Measurements from ENCODE around the gene LPIN1.
"Not testable (repeated sequence)": the region's sequence is repeated elsewhere in the genome, so short reads cannot be mapped to it uniquely, and the experiment has no call there.

LPIN1 gene

GRCh38 chr2:11787991-11788390, 41.6 kb downstream of the LPIN1 start:
- DNase-seq: no peak

- DNase-seq: no peak
These were observed 42.2 kb downstream of the LPIN1 start for GRCh38 chr2:11788461-11789124.

GRCh38 chr2:11789243-11789642, 42.8 kb downstream of the LPIN1 start:
- no peak for DNase-seq

- DNase-seq: no peak
These were observed 43.8 kb downstream of the LPIN1 start for GRCh38 chr2:11790228-11790627.

- DNase-seq: no peak
These were observed 49.2 kb downstream of the LPIN1 start for GRCh38 chr2:11795590-11795989.

GRCh38 chr2:11796190-11797171, 50.0 kb downstream of the LPIN1 start:
- no peak for DNase-seq

GRCh38 chr2:11797846-11798245, 51.4 kb downstream of the LPIN1 start:
- no peak for DNase-seq

GRCh38 chr2:11798701-11799435, 52.4 kb downstream of the LPIN1 start:
- DNase-seq: no peak

GRCh38 chr2:11799826-11800225, 53.4 kb downstream of the LPIN1 start:
- DNase-seq: no peak

GRCh38 chr2:11802782-11803191, 56.4 kb downstream of the LPIN1 start:
- DNase-seq: no peak

- DNase-seq: no peak
These were observed 58.6 kb downstream of the LPIN1 start for GRCh38 chr2:11805024-11805423.

GRCh38 chr2:11805920-11806319, 59.5 kb downstream of the LPIN1 start:
- no peak for DNase-seq

- DNase-seq: no peak
These were observed 61.0 kb downstream of the LPIN1 start for GRCh38 chr2:11807156-11808015.

GRCh38 chr2:11808016-11808400, 61.6 kb downstream of the LPIN1 start:
- no peak for DNase-seq

GRCh38 chr2:11809586-11810236, 63.3 kb downstream of the LPIN1 start:
- DNase-seq: no peak

GRCh38 chr2:11810237-11810977, 64.0 kb downstream of the LPIN1 start:
- no peak for DNase-seq

- no peak for DNase-seq
These were observed 64.7 kb downstream of the LPIN1 start for GRCh38 chr2:11811036-11811654.

- no peak for DNase-seq
These were observed 66.2 kb downstream of the LPIN1 start for GRCh38 chr2:11812466-11813248.

- not testable (repeated sequence) for DNase-seq
These were observed 66.9 kb downstream of the LPIN1 start for GRCh38 chr2:11813345-11813744.

GRCh38 chr2:11813951-11814350, 67.5 kb downstream of the LPIN1 start:
- no peak for DNase-seq
